Mesothelial cell of epicardium (in vitro differentiated cells): ENCODE data around the gene MTHFR. TPM values are rescaled to one million over a fixed set of nuclear protein-coding genes. Genes with fewer than 3 reads are reported as not detected.

ENCODE experiments used
- DNase-seq, 2 experiments: peaks; one replicate each; pipeline ENCODE4 v3.0.0; 2021; ENCODE audit warnings: low spot score in 2 of 2; ENCODE audit not compliant: unreplicated experiment in 2 of 2
- H3K27ac Mint-ChIP-seq: 2 replicates; pipeline ENCODE4 v1.8.0; 2021; ENCODE audit warnings: mixed read lengths
- H3K27me3 Mint-ChIP-seq: 2 replicates; pipeline ENCODE4 v1.8.0; 2021; ENCODE audit warnings: low read depth, mixed read lengths
- H3K36me3 Mint-ChIP-seq: 2 replicates; pipeline ENCODE4 v1.8.0; 2021; ENCODE audit warnings: mixed read lengths
- H3K4me1 Mint-ChIP-seq: 2 replicates; pipeline ENCODE4 v1.8.0; 2021; ENCODE audit warnings: mixed read lengths
- H3K4me3 Mint-ChIP-seq: 2 replicates; pipeline ENCODE4 v1.8.0; 2021; ENCODE audit warnings: mild to moderate bottlenecking, moderate library complexity, mixed read lengths
- H3K9me3 Mint-ChIP-seq: 2 replicates; pipeline ENCODE4 v1.8.0; 2021; ENCODE audit warnings: mixed read lengths
- total RNA-seq: library from RNA; stranded (reverse); gene quantifications from 3 replicates; pipeline ENCODE4 v1.2.1, GENCODE V29; 2021
- TF ChIP-seq, protein P1 (sequence below): fragments of 200-600 bp; sonication (generic); IDR thresholded peaks from one replicate; pipeline ENCODE4 v1.5.0; 2021; ENCODE audit warnings: antibody characterized with exemption; ENCODE audit not compliant: unreplicated experiment

MTHFR gene
- total RNA-seq, 1 donor from 2014 or later, result 39.2 TPM

DNA sequence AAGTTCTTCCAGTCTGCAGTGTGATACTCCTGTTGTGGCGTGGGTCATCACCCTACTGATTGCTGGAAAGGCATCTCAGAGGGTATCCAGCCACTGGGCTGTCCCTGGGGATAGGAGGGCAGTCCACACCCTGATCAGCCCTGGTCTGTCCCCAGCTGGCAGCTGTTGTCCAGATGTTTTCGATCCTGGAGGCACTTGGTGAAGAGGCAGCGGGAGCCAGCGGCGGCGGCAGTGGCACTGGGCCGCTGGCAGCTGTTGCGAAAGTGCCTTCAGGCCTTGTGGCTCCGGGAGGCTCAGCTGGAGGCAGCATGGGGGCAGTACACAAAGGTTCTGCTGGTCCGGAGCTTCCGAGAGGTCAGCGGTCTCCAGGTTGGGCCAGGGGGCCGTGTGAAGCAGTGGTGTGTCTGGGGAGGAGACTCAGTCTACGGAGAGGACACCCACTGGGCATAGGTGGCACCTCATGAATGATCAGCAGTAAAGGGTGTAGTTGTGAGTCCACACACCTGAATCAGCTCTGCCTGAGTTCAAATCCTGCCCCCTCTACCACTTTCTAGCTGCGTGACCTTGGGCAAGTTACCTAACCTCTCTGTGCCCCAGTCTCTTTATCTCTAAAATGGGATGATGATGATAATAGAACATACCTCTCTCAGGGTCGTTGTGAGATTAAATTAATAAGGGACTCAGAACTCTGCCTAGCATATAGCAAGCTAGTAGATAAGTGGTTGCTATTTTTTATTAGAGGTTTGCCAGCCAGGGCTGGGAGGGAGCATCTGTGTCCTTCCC lies 37.7 kb downstream of the MTHFR start:
- no peak overlapping the region for H3K4me3 Mint-ChIP-seq
- H3K36me3 Mint-ChIP-seq, result no peaks in the 10 kb centered on the region
- H3K27ac Mint-ChIP-seq, result no peak overlapping the region
- no peaks in the 10 kb centered on the region for H3K9me3 Mint-ChIP-seq
- no peak for DNase-seq
- peaks cover 2% of the 10 kb centered on the region for H3K4me1 Mint-ChIP-seq
- TF ChIP-seq, protein P1, sequence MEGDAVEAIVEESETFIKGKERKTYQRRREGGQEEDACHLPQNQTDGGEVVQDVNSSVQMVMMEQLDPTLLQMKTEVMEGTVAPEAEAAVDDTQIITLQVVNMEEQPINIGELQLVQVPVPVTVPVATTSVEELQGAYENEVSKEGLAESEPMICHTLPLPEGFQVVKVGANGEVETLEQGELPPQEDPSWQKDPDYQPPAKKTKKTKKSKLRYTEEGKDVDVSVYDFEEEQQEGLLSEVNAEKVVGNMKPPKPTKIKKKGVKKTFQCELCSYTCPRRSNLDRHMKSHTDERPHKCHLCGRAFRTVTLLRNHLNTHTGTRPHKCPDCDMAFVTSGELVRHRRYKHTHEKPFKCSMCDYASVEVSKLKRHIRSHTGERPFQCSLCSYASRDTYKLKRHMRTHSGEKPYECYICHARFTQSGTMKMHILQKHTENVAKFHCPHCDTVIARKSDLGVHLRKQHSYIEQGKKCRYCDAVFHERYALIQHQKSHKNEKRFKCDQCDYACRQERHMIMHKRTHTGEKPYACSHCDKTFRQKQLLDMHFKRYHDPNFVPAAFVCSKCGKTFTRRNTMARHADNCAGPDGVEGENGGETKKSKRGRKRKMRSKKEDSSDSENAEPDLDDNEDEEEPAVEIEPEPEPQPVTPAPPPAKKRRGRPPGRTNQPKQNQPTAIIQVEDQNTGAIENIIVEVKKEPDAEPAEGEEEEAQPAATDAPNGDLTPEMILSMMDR, result no peak
- peaks cover 2% of the 10 kb centered on the region for H3K27me3 Mint-ChIP-seq

DNA sequence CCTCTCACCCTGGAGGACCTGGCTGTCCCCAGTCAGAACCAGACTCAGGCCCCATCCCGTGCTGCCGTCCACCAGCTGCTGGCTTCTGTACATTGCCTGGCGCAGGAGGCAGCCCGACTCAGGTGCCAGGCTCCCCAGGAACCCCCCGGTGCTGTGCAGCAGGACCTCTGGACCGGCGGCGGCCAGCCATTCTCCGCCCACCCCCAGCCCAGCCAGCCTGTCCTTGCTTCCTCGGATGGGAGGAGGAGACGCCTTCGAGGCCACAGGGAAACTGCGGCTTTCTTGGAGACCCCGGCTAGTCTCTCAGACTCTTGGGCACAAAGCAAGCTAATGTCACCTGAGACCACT lies 39.4 kb downstream of the MTHFR start:
- Mint-ChIP-seq H3K36me3 (no peaks in the 10 kb centered on the region), H3K27ac (no peak overlapping the region), H3K9me3 (no peaks in the 10 kb centered on the region), H3K4me3 (no peak overlapping the region), H3K27me3 (peaks cover 19% of the 10 kb centered on the region), H3K4me1 (peaks cover 2% of the 10 kb centered on the region)
- TF ChIP-seq, protein P1, result no peak
- DNase-seq, result no peak

DNA sequence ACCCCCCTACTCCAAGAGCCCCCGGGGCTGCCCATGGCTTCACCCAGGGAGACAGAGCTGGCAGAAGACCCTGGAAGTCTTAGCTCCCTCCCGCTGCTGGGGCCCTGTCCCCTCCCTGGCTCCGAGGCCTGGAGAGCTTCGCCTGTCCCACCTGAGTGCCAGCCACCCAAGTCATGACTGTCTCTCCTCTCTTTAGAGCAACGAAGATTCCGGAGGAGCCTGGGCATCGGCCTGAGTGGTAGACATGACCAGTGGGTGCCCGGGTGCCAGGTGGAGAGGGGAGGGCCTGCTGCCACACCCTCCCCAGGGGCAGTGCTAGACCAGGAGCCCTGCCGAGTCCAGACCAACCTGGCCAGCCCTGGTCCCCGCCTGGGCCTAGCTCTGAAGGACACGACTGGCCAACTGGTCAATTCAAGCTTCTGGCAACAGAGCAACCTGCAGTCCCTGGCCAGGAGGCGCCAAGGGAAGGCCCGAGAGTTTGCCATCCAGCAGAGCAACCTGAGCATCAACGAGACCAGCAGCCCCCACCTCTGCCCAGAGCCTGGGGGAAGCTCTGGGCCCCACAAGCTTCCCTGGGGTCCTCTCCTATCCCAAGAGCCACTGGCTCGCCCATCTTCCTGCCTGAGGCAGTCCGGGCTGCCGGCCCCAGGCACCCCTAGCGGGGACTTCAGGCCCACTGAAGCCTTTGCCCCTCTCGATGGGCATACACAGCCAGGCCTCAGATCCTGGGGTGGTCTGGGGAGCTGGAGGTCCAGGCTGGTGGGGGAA lies 39.9 kb downstream of the MTHFR start:
- no peaks in the 10 kb centered on the region for H3K9me3 Mint-ChIP-seq
- H3K27me3 Mint-ChIP-seq, result peaks cover 24% of the 10 kb centered on the region
- H3K4me1 Mint-ChIP-seq, result peaks cover 2% of the 10 kb centered on the region
- TF ChIP-seq, protein P1, result no peak
- no peak overlapping the region for H3K4me3 Mint-ChIP-seq
- DNase-seq, result no peak
- no peak overlapping the region for H3K27ac Mint-ChIP-seq
- no peaks in the 10 kb centered on the region for H3K36me3 Mint-ChIP-seq

DNA sequence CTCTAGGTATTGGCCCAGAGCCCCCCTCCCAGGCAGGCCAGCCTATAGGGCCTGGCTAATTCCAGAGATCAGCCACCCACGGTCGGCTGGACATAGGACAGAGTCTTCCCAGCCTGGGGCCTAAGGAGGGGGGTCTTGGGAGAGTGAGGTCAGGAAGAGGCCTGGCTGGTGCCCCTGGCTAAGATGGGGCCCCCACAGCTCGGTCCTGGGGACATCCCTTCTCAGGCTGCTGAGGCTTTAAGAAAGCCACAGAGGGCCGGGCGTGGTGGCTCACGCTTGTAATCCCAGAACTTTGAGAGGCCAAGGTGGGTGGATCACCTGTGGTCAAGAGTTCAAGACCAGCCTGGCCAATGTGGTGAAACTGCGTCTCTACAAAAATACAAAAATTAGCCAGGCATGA lies 41.2 kb downstream of the MTHFR start:
- TF ChIP-seq, protein P1, result no peak
- Mint-ChIP-seq H3K9me3 (no peaks in the 10 kb centered on the region), H3K4me3 (no peak overlapping the region), H3K27ac (no peak overlapping the region), H3K36me3 (no peaks in the 10 kb centered on the region), H3K27me3 (peaks cover 32% of the 10 kb centered on the region), H3K4me1 (peaks cover 2% of the 10 kb centered on the region)
- DNase-seq, result no peak

DNA sequence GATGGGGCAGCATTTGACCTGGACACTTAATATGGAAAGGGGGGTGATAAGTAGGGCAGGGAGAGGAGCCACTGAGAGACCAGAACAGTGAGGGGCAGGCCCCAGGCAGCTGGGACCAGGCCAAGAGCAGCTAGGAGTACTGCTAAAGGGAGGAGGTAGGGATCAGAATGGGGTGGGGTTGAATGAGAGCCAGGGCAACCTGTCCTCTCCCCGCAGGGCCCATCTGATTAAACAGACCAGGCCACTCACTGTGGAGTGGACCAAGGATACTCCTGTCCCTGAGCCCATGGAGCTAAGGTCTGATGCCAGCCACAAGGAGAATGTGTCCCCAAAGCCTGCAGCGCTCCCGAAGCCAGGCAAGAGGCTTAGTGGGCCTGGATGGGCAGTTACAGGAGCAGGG lies 41.6 kb downstream of the MTHFR start:
- Mint-ChIP-seq H3K36me3 (no peaks in the 10 kb centered on the region), H3K9me3 (no peaks in the 10 kb centered on the region)

More for the DNA sequence above, 41.6 kb downstream of the MTHFR start:
- TF ChIP-seq, protein P1, result no peak
- no peak for DNase-seq
- Mint-ChIP-seq H3K4me1 (peaks cover 2% of the 10 kb centered on the region), H3K4me3 (no peak overlapping the region), H3K27ac (no peak overlapping the region), H3K27me3 (peaks cover 32% of the 10 kb centered on the region)
